ENCODE data around the gene GOPC.

DNA sequence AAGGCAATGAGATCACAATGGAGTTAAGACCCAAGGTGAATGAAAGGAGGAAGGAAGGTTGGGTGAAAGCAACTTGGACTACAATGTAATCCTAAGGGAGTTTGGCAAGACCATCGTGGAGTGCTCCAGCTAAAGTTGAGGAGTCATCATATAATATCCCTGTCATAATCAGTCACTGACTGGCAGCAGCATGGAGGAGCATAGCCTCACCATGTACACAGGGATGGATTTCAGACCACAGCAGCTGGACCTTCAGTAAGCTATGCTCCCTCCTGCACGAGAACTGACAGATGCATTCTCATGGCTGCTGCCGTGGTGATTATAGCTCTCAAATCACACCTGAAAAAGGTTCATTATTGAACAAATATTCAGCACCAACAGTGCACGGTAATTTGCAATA, 43.0 kb downstream of the GOPC start:
- TF ChIP-seq, protein P1, sequence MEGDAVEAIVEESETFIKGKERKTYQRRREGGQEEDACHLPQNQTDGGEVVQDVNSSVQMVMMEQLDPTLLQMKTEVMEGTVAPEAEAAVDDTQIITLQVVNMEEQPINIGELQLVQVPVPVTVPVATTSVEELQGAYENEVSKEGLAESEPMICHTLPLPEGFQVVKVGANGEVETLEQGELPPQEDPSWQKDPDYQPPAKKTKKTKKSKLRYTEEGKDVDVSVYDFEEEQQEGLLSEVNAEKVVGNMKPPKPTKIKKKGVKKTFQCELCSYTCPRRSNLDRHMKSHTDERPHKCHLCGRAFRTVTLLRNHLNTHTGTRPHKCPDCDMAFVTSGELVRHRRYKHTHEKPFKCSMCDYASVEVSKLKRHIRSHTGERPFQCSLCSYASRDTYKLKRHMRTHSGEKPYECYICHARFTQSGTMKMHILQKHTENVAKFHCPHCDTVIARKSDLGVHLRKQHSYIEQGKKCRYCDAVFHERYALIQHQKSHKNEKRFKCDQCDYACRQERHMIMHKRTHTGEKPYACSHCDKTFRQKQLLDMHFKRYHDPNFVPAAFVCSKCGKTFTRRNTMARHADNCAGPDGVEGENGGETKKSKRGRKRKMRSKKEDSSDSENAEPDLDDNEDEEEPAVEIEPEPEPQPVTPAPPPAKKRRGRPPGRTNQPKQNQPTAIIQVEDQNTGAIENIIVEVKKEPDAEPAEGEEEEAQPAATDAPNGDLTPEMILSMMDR (IDR thresholded peaks at IDR 0.05; ENCODE audit: low read length), result no peak
- TF ChIP-seq EZH2 (optimal IDR thresholded peaks at IDR 0.05; ENCODE audit: low read depth, low read length) (no peak), EZH2phosphoT487 (IDR thresholded peaks at IDR 0.05; ENCODE audit: low read length) (no peak)

All from MM.1S (cell line).